C4-2B (cell line): ENCODE measurements around the gene ZNF674.

Experiments used
- H3K27ac ChIP-seq: fragments of 450-650 bp; 2 replicates; pipeline ENCODE4 v1.5.1; 2017
- CTCF ChIP-seq: fragments of 450-650 bp; conservative IDR thresholded peaks from 2 replicates; pipeline ENCODE4 v1.5.1; 2017; ENCODE audit warnings: mild to moderate bottlenecking
- ZFX ChIP-seq: fragments of 450-650 bp; IDR thresholded peaks from 2 replicates; pipeline ENCODE4 v1.6.1; 2017

The ZNF674 gene

GRCh38 chrX:46459603-46460002 is 85.6 kb downstream of the ZNF674 start:
- no peak overlapping the region for H3K27ac ChIP-seq
- TF ChIP-seq CTCF = no peak
- TF ChIP-seq ZFX = no peak

GRCh38 chrX:46456125-46456922 is 88.9 kb downstream of the ZNF674 start:
- TF ChIP-seq ZFX = no peak
- TF ChIP-seq CTCF = no peak
- peak overlapping the region; percentile 54; the same call in 1 of the 2 replicates for H3K27ac ChIP-seq
